Superior temporal gyrus (tissue), 1 donor: ENCODE data around the gene CES3.
"Not testable (repeated sequence)": the region's sequence is repeated elsewhere in the genome, so short reads cannot be mapped to it uniquely, and the experiment has no call there.

Source experiments
- DNase-seq: peaks from one replicate; pipeline ENCODE4 v3.0.0-alpha.2; 2016; ENCODE audit errors: extremely low spot score

CES3 gene

GRCh38 chr16:66970775-66971720, 10.0 kb downstream of the CES3 start:
- no peak for DNase-seq

DNA sequence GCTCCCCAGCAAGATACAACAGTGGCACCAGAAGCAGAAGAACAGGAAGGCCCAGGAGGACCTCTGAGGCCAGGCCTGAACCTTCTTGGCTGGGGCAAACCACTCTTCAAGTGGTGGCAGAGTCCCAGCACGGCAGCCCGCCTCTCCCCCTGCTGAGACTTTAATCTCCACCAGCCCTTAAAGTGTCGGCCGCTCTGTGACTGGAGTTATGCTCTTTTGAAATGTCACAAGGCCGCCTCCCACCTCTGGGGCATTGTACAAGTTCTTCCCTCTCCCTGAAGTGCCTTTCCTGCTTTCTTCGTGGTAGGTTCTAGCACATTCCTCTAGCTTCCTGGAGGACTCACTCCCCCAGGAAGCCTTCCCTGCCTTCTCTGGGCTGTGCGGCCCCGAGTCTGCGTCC, 11.9 kb downstream of the CES3 start:
- DNase-seq: no peak

DNA sequence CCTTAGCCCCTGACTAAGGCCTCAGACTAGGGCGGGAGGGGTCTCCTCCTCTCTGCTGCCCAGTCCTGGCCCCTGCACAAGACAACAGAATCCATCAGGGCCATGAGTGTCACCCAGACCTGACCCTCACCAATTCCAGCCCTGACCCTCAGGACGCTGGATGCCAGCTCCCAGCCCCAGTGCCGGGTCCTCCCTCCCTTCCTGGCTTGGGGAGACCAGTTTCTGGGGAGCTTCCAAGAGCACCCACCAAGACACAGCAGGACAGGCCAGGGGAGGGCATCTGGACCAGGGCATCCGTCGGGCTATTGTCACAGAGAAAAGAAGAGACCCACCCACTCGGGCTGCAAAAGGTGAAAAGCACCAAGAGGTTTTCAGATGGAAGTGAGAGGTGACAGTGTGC, 12.7 kb downstream of the CES3 start:
- DNase-seq: no peak

DNA sequence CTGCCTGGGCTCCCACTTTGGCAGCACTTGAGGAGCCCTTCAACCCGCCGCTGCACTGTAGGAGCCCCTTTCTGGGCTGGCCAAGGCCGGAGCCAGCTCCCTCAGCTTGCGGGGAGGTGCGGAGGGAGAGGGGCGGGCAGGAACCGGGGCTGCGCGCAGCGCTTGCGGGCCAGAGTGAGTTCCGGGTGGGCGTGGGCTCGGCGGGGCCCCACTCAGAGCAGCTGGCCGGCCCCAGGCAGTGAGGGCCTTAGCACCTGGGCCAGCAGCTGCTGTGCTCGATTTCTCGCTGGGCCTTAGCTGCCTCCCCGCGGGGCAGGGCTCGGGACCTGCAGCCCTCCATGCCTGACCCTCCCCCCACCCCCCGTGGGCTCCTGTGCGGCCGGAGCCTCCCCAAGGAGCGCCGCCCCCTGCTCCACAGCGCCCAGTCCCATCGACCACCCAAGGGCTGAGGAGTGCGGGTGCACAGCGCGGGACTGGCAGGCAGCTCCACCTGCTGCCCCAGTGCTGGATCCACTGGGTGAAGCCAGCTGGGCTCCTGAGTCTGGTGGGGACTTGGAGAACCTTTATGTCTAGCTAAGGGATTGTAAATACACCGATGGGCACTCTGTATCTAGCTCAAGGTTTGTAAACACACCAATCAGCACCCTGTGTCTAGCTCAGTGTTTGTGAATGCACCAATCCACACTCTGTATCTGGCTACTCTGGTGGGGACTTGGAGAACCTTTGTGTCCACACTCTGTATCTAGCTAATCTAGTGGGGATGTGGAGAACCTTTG, 13.3 kb downstream of the CES3 start:
- DNase-seq: not testable (repeated sequence)

GRCh38 chr16:66974932-66975246, 13.8 kb downstream of the CES3 start:
- not testable (repeated sequence) for DNase-seq

- DNase-seq: no peak
Observed at GRCh38 chr16:66975302-66975893, 14.3 kb downstream of the CES3 start.

DNA sequence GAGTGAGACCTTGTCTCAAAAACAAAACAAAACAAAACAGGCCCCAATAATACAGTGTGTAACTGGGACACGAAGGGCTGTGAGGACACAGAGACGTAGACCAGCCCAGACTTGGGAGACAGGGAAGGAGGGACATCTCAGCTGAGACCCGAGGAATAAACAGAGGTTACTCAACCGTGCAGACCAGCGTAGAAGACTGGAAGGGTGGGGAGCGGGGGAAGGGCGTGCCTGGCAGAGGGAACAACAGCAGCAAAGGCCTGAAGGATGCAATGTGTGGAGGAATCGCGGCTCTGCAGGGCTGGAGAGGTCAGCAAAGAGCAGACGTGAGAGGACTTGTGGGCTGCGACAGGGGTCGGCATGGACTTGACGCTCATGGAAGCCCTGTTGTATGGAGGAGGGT, 15.7 kb downstream of the CES3 start:
- DNase-seq: no peak

GRCh38 chr16:66977341-66978113, 16.5 kb downstream of the CES3 start:
- peak; percentile 96 for DNase-seq

DNA sequence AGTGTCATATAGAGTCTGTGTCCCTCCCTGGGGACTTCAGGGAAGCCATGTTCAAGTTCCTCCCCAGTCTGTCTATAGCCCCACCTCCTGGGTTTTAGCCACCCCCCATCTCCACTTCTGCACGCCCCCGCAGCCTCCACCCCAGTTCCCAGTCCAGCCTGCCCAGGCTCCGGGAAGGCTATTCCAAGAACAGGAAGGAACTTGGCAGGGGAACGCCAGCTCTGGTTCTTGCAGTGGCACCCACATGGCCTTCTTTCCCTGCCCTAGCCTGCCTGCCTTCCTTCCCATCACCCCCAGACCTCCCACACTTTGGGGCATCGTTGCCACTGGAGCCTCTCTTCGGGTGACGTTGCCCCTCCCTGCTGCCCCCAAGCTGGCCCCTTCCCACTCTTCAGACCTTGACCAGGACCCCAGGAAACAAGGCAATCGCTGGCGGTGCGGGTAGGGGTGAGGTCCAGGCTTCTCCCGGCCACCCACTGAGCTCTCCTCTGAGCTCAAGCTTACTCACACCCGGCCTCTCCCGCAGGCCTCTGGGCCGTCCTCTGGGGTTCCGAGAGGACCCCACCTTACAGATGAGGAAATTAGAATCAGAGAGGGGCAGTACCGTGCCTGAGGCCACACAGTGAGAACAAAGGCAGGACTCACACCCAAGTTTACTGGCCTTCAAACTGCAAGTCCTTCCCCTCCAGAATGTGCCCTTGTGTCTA, 18.1 kb downstream of the CES3 start:
- DNase-seq: no peak

GRCh38 chr16:66983033-66983432, 22.0 kb downstream of the CES3 start:
- DNase-seq: no peak

- no peak for DNase-seq
Observed at GRCh38 chr16:66984892-66985311, 23.8 kb downstream of the CES3 start.

- DNase-seq: no peak
Observed at GRCh38 chr16:66986559-66986958, 25.5 kb downstream of the CES3 start.

DNA sequence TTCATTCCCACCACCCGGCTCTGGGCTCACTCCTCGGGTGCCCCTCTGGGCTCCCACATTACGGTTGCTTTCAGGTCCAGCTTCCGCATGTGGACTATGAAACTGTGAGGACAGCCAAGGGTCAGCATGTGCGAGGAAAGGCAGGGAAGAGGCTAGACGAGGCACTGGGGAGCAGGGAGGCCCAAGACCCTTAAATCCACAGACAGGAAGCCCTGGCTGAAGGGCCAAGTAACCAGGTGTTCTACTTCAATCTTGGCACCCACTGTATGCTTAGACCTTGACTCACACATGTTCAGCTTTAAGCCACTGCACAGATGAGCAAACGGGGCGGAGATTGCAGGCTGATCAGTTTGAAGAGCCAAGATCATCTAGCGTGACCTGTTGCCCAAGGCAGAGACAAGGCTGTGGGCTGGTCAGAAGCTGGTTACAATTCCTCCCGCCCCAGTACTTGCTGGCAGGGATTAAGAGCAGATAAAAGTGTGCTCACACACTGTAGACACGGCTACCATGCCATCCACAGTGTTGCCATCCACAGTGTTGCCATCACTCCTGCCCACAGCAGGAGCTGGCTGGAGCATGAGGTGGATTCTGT, 27.2 kb downstream of the CES3 start, which contains the start of gene CES4A:
TSS of gene CES4A (plus strand) at position 393 of the 592 bp plus-strand sequence. CDS start at position 577, 184 bp downstream.
- no peak for DNase-seq

DNA sequence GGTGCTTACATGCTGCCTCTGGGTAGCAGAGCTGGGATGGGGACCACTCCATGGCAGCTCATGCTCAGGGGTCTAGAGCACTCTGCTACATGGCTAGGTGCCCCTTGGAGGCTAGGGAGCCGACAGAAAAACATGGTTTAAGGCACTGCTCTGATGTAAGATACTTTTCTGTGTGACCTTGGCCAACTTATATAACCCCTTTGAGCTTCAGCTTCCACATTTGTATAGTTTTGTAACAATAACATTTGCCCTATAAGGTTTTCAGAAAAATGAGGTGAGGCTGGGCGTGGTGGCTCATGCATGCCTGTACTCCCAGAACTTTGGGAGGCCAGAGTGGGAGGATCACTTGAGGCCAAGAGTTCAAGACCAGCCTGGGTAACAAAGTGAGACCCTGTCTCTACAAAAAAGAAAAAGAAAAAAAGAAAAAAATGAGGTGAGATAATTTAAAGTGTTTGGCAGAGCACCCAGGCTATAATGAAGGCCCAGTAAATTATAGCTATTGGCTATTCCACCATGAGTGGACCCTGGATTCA, 30.5 kb downstream of the CES3 start:
- DNase-seq: no peak

DNA sequence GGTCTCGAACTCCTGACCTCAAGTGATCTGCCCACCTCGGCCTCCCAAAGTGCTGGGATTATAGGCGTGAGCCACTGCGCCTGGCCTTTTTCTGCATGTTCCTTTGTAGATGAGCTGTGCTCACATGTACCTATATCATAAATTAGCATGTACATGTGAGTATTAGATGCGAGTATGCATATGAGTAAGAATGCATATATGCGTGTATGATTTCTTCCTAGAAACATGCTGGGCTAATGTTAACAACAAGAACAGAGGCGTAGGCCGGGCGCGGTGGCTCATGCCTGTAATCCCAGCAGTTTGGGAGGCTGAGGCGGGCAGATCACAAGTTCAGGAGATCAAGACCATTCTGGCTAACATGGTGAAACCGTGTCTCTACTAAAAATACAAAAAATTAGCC, 32.5 kb downstream of the CES3 start:
- not testable (repeated sequence) for DNase-seq

DNA sequence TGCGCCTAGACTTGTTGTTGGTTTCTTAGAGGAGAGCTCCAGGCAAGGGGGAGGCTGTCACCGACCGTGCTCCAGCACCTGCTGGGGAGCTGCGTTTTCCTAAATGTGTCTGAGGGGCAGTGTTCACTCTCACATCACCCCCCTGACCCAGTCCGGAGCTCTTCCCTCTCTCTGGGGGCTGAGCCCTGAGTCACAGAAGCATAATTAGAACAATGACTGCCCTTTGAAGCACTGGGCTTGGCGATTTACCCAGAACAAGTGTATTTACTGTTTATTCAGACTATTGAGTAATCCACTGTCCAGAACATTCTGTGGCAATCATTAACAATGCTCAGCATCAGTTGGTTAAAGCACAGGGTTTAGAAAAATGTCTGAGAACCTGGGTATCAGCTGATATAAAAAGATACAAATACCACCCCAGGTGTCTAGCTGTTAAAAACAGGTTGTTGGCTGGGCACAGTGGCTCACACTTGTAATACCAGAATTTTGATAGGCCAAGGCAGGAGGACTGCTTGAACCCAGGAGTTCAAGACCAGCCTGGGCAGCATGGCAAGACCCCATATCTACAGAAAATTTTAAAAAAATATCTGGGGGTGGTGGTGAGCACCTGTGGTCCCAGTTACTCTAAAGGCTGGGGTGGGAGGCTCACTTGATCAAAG, 35.4 kb downstream of the CES3 start:
- DNase-seq: peak; percentile 99

- DNase-seq: peak; percentile 66
Observed at GRCh38 chr16:66996983-66997358, 35.9 kb downstream of the CES3 start.

DNA sequence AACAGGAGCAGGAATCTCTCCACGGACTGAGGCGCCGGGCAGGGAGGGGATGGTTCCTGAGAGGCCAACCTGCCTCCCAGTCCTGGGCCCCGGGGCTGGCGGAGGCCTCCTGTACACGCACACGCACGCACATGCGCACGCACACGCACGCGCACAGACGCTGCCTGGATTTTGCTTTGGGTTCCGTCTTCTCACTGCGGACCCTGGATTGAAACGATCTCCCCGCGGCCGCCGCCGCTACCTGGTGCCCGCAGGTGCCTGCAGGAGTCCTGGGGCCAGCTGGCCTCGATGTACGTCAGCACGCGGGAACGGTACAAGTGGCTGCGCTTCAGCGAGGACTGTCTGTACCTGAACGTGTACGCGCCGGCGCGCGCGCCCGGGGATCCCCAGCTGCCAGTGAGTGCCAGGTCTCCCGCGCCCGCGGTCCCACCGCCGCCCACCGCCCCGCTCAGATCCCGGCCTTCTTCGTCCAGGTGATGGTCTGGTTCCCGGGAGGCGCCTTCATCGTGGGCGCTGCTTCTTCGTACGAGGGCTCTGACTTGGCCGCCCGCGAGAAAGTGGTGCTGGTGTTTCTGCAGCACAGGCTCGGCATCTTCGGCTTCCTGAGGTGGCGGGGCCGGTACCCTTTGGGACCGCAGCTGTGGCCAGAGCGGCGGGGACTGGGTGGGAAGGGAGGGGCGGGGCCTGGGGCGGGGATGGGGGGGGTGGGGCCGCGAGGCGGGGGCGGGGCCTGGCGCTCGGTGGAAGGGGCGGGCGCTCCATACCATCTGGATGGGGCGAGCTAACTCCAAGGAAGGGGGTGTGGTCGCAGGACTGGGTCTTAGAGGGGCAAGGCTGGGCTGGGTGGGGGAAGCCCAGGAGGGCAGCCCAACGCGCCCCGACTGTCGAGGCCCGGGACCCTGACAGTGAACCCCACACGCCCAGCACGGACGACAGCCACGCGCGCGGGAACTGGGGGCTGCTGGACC, 39.6 kb downstream of the CES3 start:
- peak; percentile 68 for DNase-seq

DNA sequence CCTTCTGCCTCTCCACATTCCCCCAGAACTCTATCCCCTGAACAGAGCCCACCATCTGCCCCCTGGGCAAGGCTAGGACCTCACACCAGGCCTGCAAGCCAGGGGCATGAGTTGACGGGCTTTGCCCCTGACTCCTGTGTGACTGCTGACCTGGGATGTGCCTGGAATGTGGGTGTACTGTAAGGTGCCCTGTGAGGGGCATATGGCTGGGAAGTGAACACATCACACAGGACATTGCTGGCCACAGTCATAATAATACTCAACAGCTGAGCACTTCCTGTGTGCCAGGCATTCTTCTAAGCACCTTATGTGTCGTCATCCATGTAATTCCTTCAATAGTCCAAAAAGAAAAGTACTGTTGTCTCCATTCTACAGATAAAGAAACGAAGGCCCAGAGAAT, 40.7 kb downstream of the CES3 start:
- DNase-seq: no peak
